HG02943 (cell line): ENCODE measurements around the gene CXCL12.

ENCODE experiments used
- ATAC-seq: cut with Tn5 transposase; IDR thresholded peaks from one replicate; pipeline ENCODE4 v1.9.1; 2021; ENCODE audit warnings: mild to moderate bottlenecking, low read depth, moderate library complexity; ENCODE audit not compliant: unreplicated experiment

CXCL12 gene

GRCh38 chr10:44339218-44339617 is 45.7 kb downstream of the CXCL12 start:
- no peak for ATAC-seq

GRCh38 chr10:44337081-44337480 is 47.8 kb downstream of the CXCL12 start:
- no peak for ATAC-seq

GRCh38 chr10:44335330-44336021 is 49.4 kb downstream of the CXCL12 start:
- no peak for ATAC-seq

GRCh38 chr10:44334621-44335184 is 50.2 kb downstream of the CXCL12 start:
- no peak for ATAC-seq

GRCh38 chr10:44334091-44334490 is 50.8 kb downstream of the CXCL12 start:
- no peak for ATAC-seq

GRCh38 chr10:44333511-44333910 is 51.4 kb downstream of the CXCL12 start:
- ATAC-seq: no peak

- ATAC-seq: no peak
Observed at GRCh38 chr10:44332465-44332864, 52.4 kb downstream of the CXCL12 start.

GRCh38 chr10:44330431-44330830 is 54.5 kb downstream of the CXCL12 start:
- no peak for ATAC-seq

GRCh38 chr10:44327461-44327860 is 57.4 kb downstream of the CXCL12 start:
- ATAC-seq: no peak
